DND-41 (cell line): ENCODE data around the gene TPM3.
"Not testable (repeated sequence)": the region's sequence is repeated elsewhere in the genome, so short reads cannot be mapped to it uniquely, and the experiment has no call there.

Experiments
- ATAC-seq: fragments of 200-7000 bp; cut with Tn5 transposase; 3 replicates; pipeline ENCODE4 v1.9.1; 2021; ENCODE audit warnings: low read depth; ENCODE audit not compliant: insufficient read depth
- DNase-seq: peaks from one replicate; pipeline ENCODE4 v3.0.0-alpha.2; 2020
- H2AFZ ChIP-seq: 2 replicates; pipeline ENCODE4 v1.6.0; 2012; ENCODE audit warnings: low read depth, low read length
- H3K27ac ChIP-seq: 2 replicates; pipeline ENCODE4 v1.5.1; 2012; ENCODE audit warnings: low read length, inconsistent platforms
- H3K27me3 ChIP-seq: fragments of 200-600 bp; sonication (generic); 2 replicates; pipeline ENCODE4 v1.6.0; 2012; ENCODE audit warnings: low read length, mild to moderate bottlenecking, inconsistent platforms; ENCODE audit not compliant: insufficient read depth, poor library complexity
- H3K36me3 ChIP-seq: 2 replicates; pipeline ENCODE4 v1.5.1; 2012; ENCODE audit warnings: low read length, inconsistent platforms; ENCODE audit not compliant: insufficient read depth
- H3K4me1 ChIP-seq: 2 replicates; pipeline ENCODE4 v1.5.1; 2012; ENCODE audit warnings: mild to moderate bottlenecking, low read length; ENCODE audit not compliant: insufficient read depth
- H3K4me2 ChIP-seq: 2 replicates; pipeline ENCODE4 v1.6.0; 2012; ENCODE audit warnings: mild to moderate bottlenecking, moderate library complexity, low read length, inconsistent platforms; ENCODE audit not compliant: insufficient read depth
- H3K4me3 ChIP-seq, 2 experiments: fragments of 200-600 bp in 1 of 2; shearing (Covaris generic) in 1 of 2; 2 replicates each; pipeline ENCODE4 v1.5.1; 2012 to 2016; ENCODE audit warnings: inconsistent platforms in 2 of 2, low read length in 2 of 2, mild to moderate bottlenecking in 2 of 2, low read depth in 1 of 2, moderate library complexity in 1 of 2
- H3K79me2 ChIP-seq: 2 replicates; pipeline ENCODE4 v1.6.0; 2012; ENCODE audit warnings: low read length, inconsistent platforms; ENCODE audit not compliant: insufficient read depth
- H3K9ac ChIP-seq: 2 replicates; pipeline ENCODE4 v1.6.0; 2012; ENCODE audit warnings: low read depth, mild to moderate bottlenecking, inconsistent platforms, low read length, moderate library complexity
- H3K9me3 ChIP-seq: 2 replicates; pipeline ENCODE4 v1.5.1; 2012; ENCODE audit warnings: low read length, moderate library complexity, mild to moderate bottlenecking, inconsistent platforms; ENCODE audit not compliant: insufficient read depth, severe bottlenecking
- H4K20me1 ChIP-seq: 2 replicates; pipeline ENCODE4 v1.6.0; 2012; ENCODE audit warnings: low read length; ENCODE audit not compliant: insufficient read depth
- EZH2 ChIP-seq: IDR thresholded peaks from 3 replicates; pipeline ENCODE4 v1.6.1; 2012; ENCODE audit warnings: borderline replicate concordance, low read depth, mild to moderate bottlenecking, moderate library complexity, low read length, inconsistent platforms; ENCODE audit not compliant: severe bottlenecking
- TF ChIP-seq, protein P1 (sequence below): IDR thresholded peaks from 2 replicates; pipeline ENCODE4 v1.5.1; 2012; ENCODE audit warnings: borderline replicate concordance, low read length, moderate library complexity, mild to moderate bottlenecking; ENCODE audit not compliant: poor library complexity, severe bottlenecking; ENCODE audit errors: extremely low read depth

The TPM3 gene

DNA sequence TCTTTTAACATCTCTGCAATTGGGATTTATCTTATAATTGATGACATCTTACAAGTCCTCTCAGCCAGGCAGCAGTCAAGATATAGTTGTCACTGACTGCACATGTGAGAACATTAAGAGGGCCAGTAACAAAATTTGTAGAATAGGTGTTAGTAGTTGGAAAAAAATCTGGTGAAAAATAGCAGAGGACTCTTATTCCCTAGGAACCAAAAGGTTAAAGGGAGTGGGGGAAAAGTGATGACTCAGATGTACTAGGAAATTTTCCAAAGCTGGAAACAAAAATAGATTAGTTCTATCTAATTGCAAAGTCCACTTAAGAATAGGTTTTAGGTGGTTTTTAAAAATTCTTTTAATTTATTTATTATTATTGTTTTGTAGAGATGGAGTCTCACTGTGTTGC is 40.6 kb downstream of the TPM3 start:
- no peak overlapping the region for H3K27ac ChIP-seq
- H4K20me1 ChIP-seq, result peaks cover 4% of the 10 kb centered on the region; the same call in 1 of the 2 replicates
- H3K9me3 ChIP-seq, result no peaks in the 10 kb centered on the region
- DNase-seq (no peak), ATAC-seq (no peak)
- H3K36me3 ChIP-seq, result peaks cover 17% of the 10 kb centered on the region
- no peaks in the 10 kb centered on the region for H3K27me3 ChIP-seq
- TF ChIP-seq, protein P1, sequence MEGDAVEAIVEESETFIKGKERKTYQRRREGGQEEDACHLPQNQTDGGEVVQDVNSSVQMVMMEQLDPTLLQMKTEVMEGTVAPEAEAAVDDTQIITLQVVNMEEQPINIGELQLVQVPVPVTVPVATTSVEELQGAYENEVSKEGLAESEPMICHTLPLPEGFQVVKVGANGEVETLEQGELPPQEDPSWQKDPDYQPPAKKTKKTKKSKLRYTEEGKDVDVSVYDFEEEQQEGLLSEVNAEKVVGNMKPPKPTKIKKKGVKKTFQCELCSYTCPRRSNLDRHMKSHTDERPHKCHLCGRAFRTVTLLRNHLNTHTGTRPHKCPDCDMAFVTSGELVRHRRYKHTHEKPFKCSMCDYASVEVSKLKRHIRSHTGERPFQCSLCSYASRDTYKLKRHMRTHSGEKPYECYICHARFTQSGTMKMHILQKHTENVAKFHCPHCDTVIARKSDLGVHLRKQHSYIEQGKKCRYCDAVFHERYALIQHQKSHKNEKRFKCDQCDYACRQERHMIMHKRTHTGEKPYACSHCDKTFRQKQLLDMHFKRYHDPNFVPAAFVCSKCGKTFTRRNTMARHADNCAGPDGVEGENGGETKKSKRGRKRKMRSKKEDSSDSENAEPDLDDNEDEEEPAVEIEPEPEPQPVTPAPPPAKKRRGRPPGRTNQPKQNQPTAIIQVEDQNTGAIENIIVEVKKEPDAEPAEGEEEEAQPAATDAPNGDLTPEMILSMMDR, result no peak
- TF ChIP-seq EZH2, result no peak
- no peaks in the 10 kb centered on the region for H3K4me1 ChIP-seq
- no peak overlapping the region for H3K9ac ChIP-seq
- H3K4me2 ChIP-seq, result no peak overlapping the region
- no peak overlapping the region for H3K4me3 ChIP-seq
- H3K79me2 ChIP-seq, result no peaks in the 10 kb centered on the region
- H2AFZ ChIP-seq, result no peak overlapping the region

GRCh38 chr1:154148807-154149206 is 43.1 kb downstream of the TPM3 start:
- Histone ChIP-seq H3K79me2 (no peaks in the 10 kb centered on the region), H3K4me2 (no peak overlapping the region), H3K27ac (no peak overlapping the region), H3K9ac (no peak overlapping the region), H3K27me3 (no peaks in the 10 kb centered on the region), H4K20me1 (no peaks in the 10 kb centered on the region), H3K4me1 (no peaks in the 10 kb centered on the region), H2AFZ (peak overlapping the region; percentile 33; the same call in 1 of the 2 replicates), H3K4me3 (no peak overlapping the region), H3K36me3 (no peaks in the 10 kb centered on the region), H3K9me3 (no peaks in the 10 kb centered on the region)
- DNase-seq, result no peak
- TF ChIP-seq, protein P1, result no peak
- TF ChIP-seq EZH2, result no peak
- ATAC-seq, result no peak

GRCh38 chr1:154147505-154147904 is 44.4 kb downstream of the TPM3 start:
- not testable (repeated sequence) for H3K27me3 ChIP-seq, H2AFZ ChIP-seq, H3K4me1 ChIP-seq, DNase-seq, H3K4me3 ChIP-seq, H3K9ac ChIP-seq, H3K36me3 ChIP-seq, H4K20me1 ChIP-seq, ATAC-seq, H3K9me3 ChIP-seq, H3K79me2 ChIP-seq, H3K4me2 ChIP-seq, H3K27ac ChIP-seq

DNA sequence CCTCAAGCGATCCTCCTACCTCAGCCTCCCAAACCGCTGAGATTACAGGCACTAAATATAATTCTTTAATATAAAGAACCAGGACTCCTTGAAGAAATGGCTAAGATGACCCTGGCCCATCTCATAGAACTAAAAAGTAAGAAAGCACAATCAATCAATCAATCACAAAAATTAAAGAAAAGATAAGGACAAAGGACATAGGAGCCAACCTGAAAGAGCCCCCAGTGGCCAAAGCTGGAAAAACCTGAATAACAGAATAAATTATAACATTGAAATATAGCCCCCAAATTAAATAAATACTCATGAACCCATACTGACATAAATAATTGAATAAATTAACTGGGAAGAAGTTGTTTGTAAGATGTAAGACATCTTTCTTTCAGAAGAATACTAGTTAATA is 45.9 kb downstream of the TPM3 start:
- no peak overlapping the region for H3K9ac ChIP-seq
- H3K36me3 ChIP-seq, result no peaks in the 10 kb centered on the region
- H3K4me3 ChIP-seq, result no peak overlapping the region
- no peak overlapping the region for H3K27ac ChIP-seq
- ATAC-seq (no peak), DNase-seq (no peak)
- H3K4me2 ChIP-seq, result no peak overlapping the region
- no peak overlapping the region for H2AFZ ChIP-seq
- H3K79me2 ChIP-seq, result no peaks in the 10 kb centered on the region
- H3K4me1 ChIP-seq, result no peaks in the 10 kb centered on the region
- TF ChIP-seq, protein P1, result peak; percentile 53
- no peak for TF ChIP-seq EZH2
- no peaks in the 10 kb centered on the region for H4K20me1 ChIP-seq
- H3K27me3 ChIP-seq, result no peaks in the 10 kb centered on the region
- no peaks in the 10 kb centered on the region for H3K9me3 ChIP-seq
